Transverse colon (tissue), 4 donors: ENCODE results near the gene INO80B.

Experiments
- POLR2AphosphoS5 ChIP-seq, 3 donors: sonication (generic); formaldehyde crosslinking; IDR thresholded peaks; one replicate each; pipeline ENCODE4 v1.6.1; 2016; ENCODE audit warnings: antibody characterized with exemption in 3 of 3
- TF ChIP-seq, protein P1 (sequence below), 5 experiments: fragments of 200-600 bp in 3 of 5; fragments of 450-650 bp in 2 of 5; sonication (generic) in 3 of 5; IDR thresholded peaks; 1 replicate in 2 of 5; 2 replicates in 3 of 5; pipeline ENCODE4 v1.5.1; 2016 to 2017; ENCODE audit warnings: antibody characterized with exemption in 5 of 5, inconsistent platforms in 3 of 5, mild to moderate bottlenecking in 2 of 5, moderate library complexity in 1 of 5

DNA sequence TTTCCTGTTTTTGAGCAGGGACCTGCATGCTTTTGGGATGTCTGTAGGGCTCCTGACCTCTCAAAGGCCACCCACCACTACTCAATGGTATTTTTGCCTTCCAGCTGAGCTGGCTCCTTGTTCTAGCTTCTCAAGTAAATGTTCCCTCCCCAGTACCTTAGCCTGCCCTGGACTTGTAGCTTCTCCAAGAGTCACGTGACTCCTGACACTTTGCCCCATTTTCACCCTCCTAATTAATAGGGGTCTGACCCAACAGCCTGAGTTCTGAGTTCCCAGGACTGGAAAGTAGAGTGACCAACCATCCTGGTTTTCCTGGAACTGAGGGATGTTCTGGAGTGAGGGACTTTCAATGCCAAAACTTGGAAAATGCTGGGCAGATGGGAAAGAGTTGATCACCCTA, 40.6 kb downstream of the INO80B start:
- TF ChIP-seq, protein P1, sequence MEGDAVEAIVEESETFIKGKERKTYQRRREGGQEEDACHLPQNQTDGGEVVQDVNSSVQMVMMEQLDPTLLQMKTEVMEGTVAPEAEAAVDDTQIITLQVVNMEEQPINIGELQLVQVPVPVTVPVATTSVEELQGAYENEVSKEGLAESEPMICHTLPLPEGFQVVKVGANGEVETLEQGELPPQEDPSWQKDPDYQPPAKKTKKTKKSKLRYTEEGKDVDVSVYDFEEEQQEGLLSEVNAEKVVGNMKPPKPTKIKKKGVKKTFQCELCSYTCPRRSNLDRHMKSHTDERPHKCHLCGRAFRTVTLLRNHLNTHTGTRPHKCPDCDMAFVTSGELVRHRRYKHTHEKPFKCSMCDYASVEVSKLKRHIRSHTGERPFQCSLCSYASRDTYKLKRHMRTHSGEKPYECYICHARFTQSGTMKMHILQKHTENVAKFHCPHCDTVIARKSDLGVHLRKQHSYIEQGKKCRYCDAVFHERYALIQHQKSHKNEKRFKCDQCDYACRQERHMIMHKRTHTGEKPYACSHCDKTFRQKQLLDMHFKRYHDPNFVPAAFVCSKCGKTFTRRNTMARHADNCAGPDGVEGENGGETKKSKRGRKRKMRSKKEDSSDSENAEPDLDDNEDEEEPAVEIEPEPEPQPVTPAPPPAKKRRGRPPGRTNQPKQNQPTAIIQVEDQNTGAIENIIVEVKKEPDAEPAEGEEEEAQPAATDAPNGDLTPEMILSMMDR (IDR thresholded peaks at IDR 0.05): no peak
- no peak for TF ChIP-seq POLR2AphosphoS5 (IDR thresholded peaks at IDR 0.05)
